ENCODE data around the gene ABCA12. TPM values are rescaled to one million over a fixed set of nuclear protein-coding genes. Genes with fewer than 3 reads are reported as not detected.

The ABCA12 gene
- total and polyA plus RNA-seq, 10 of the 15 experiments (the other 5 are each of a cell fraction or from before 2014, with no cell fraction given) = 1.2 to 12.1 (median 6.0) TPM

DNA sequence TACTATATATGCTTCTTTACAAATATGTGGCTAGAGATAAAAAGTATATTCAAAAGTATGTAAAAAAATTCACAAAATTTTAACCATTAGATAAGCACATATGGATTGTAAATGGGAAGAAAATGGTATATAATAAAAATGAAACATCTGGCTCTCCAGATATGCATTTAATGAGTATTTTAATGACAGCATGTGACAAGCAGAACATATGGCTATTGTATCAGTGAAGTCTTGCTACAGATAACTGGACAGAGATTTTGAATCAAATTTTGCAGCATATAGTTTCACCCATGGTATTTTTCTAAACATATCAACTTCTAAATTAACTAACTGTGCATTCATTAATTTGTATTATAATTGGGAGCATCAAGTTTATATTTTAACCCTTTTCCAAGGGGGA, 5.0 kb upstream of the ABCA12 start:
- H3K9me3 ChIP-seq (replicated peaks; ENCODE audit: control insufficient read depth, insufficient read depth, low read length) = no peaks in the 10 kb centered on the region; the same call in 1 of the 3 replicates
- no peak overlapping the region for H3K9ac ChIP-seq (ENCODE audit: control insufficient read depth, insufficient read depth, low read length)
- ChIA-PET POLR2A (no interaction called here), SMC1A (ENCODE audit: uncharacterized antibody, unreplicated experiment) (interaction anchor here (1.0 kb wide), 1 partner anchor 124 kb away, joined by 5 read pairs; no protein-coding TSS in a partner anchor), RAD21 (ENCODE audit: unreplicated experiment) (no interaction called here), CTCF (no interaction called here)
- H4K20me1 ChIP-seq (ENCODE audit: control insufficient read depth, insufficient read depth) = no peaks in the 10 kb centered on the region
- no peaks in the 10 kb centered on the region for H3K27me3 ChIP-seq (replicated peaks in 1 of 2; ENCODE audit: control insufficient read depth in 2 of 2, insufficient read depth in 2 of 2, low read length in 1 of 2)
- H3K4me2 ChIP-seq (ENCODE audit: control insufficient read depth, insufficient read depth) = no peak overlapping the region
- no peak overlapping the region for H3K27ac ChIP-seq (ENCODE audit: control insufficient read depth, insufficient read depth)
- no peak for FAIRE-seq
- H3K4me1 ChIP-seq (ENCODE audit: control insufficient read depth, insufficient read depth, low read length) = peaks cover 6% of the 10 kb centered on the region; the same call in 1 of the 2 replicates
- no peak for DNase-seq (ENCODE audit: low read depth, low spot score)
- ATAC-seq = no peak
- H2AFZ ChIP-seq (ENCODE audit: control insufficient read depth, low read depth, low read length) = peak overlapping the region; percentile 88
- intact Hi-C loops (cut with micrococcal nuclease; ENCODE audit: unreplicated experiment) = no loop called here
- no TSS peak for BruUV-seq (replicated peaks)
- in situ Hi-C loops (cut with MboI) = no loop called here
- TF ChIP-seq LARP7 (IDR thresholded peaks at IDR 0.05) = no peak
- no peak for TF ChIP-seq MTA2 (IDR thresholded peaks at IDR 0.05; ENCODE audit: low read depth)
- TF ChIP-seq, protein P1, sequence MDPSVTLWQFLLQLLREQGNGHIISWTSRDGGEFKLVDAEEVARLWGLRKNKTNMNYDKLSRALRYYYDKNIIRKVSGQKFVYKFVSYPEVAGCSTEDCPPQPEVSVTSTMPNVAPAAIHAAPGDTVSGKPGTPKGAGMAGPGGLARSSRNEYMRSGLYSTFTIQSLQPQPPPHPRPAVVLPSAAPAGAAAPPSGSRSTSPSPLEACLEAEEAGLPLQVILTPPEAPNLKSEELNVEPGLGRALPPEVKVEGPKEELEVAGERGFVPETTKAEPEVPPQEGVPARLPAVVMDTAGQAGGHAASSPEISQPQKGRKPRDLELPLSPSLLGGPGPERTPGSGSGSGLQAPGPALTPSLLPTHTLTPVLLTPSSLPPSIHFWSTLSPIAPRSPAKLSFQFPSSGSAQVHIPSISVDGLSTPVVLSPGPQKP (IDR thresholded peaks at IDR 0.05; ENCODE audit: low read depth, low read length) = no peak
- no peak for TF ChIP-seq IRF4 (IDR thresholded peaks at IDR 0.05; ENCODE audit: low read depth, low read length)
- no peak for TF ChIP-seq HDGF (IDR thresholded peaks at IDR 0.05)
- no peak for TF ChIP-seq SRF (IDR thresholded peaks at IDR 0.05; ENCODE audit: low read depth in 2 of 2, low read length in 2 of 2)
- no peak for TF ChIP-seq HCFC1 (IDR thresholded peaks at IDR 0.05; ENCODE audit: low read length)
- no peak for TF ChIP-seq CREM (IDR thresholded peaks at IDR 0.05; ENCODE audit: low read depth)
- TF ChIP-seq NFYA (IDR thresholded peaks at IDR 0.05; ENCODE audit: borderline replicate concordance, low read depth, low read length) = no peak
- TF ChIP-seq CEBPB (IDR thresholded peaks at IDR 0.05; ENCODE audit: borderline replicate concordance in 1 of 2, low read depth in 2 of 2, low read length in 2 of 2) = no peak
- TF ChIP-seq TCF7 (IDR thresholded peaks at IDR 0.05; ENCODE audit: borderline replicate concordance) = no peak
- TF ChIP-seq NRF1 (conservative IDR thresholded peaks at IDR 0.05; ENCODE audit: low read depth, low read length) = no peak
- no peak for TF ChIP-seq POLR2A (IDR thresholded peaks at IDR 0.05; ENCODE audit: low read depth, low read length)
- no peak for TF ChIP-seq TAF1 (IDR thresholded peaks at IDR 0.05; ENCODE audit: borderline replicate concordance, low read depth, low read length)
- TF ChIP-seq, protein P2, sequence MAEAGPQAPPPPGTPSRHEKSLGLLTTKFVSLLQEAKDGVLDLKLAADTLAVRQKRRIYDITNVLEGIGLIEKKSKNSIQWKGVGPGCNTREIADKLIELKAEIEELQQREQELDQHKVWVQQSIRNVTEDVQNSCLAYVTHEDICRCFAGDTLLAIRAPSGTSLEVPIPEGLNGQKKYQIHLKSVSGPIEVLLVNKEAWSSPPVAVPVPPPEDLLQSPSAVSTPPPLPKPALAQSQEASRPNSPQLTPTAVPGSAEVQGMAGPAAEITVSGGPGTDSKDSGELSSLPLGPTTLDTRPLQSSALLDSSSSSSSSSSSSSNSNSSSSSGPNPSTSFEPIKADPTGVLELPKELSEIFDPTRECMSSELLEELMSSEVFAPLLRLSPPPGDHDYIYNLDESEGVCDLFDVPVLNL (IDR thresholded peaks at IDR 0.05; ENCODE audit: low read depth, low read length) = no peak
- no peak overlapping the region for H3K4me3 ChIP-seq
- H3K79me2 ChIP-seq (ENCODE audit: control insufficient read depth, insufficient read depth, low read length) = no peaks in the 10 kb centered on the region
- no peaks in the 10 kb centered on the region for H3K36me3 ChIP-seq (ENCODE audit: control insufficient read depth in 2 of 2, insufficient read depth in 2 of 2, low read length in 1 of 2)
